Effector CD4-positive, alpha-beta T cell (primary cell): ENCODE results near the gene ICAM5.
A peak's percentile ranks its signal among the peaks of the same experiment; 100 is the strongest.

Experiments
- DNase-seq: peaks from one replicate; pipeline ENCODE4 v3.0.0-alpha.2; 2020

The ICAM5 gene

DNA sequence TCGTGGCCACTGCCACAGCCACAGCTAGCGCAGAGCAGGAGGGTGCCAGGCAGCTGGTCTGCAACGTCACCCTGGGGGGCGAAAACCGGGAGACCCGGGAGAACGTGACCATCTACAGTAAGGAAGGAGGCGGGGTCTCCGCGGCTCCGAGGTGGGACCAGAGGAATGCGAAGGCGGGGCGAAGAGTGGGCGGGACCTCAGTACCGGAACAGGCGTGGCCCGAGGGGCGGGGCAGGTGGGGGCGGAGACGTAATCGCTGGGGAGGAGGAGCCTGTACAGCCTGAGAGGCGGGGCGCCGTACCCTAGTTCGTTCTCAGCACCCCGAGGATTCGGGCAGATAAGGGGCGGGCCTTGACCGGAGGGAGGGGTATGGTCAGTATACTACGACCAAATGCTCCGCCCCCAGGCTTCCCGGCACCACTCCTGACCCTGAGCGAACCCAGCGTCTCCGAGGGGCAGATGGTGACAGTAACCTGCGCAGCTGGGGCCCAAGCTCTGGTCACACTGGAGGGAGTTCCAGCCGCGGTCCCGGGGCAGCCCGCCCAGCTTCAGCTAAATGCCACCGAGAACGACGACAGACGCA, 2.5 kb downstream of the ICAM5 start:
- DNase-seq, result peak; percentile 44

DNA sequence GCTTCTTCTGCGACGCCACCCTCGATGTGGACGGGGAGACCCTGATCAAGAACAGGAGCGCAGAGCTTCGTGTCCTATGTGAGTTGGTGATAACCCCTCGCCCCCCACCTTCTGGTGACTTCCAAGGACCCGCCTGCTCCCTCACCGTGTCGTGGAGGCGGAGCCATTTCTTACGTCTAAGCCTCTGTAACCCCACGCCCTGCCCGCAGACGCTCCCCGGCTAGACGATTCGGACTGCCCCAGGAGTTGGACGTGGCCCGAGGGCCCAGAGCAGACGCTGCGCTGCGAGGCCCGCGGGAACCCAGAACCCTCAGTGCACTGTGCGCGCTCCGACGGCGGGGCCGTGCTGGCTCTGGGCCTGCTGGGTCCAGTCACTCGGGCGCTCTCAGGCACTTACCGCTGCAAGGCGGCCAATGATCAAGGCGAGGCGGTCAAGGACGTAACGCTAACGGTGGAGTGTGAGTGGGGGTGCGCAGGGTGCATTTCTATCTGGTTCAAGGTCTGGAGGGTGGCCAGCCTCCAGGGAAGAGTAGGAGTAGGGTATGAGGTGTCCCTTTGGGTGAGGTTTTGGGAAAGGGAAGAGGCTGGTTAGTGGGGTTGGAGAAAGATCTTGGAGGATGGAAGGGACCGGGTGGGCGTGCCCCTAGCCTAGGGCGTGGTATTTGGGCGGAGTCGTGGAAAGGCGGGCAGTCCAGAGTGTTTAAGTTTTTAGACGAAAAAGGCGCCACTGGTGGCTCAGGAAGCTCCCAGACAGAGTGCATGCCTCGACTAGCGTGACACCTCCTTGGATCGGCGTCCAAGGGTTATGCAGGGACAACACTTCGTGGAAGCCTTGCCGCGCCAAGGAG, 3.3 kb downstream of the ICAM5 start:
- DNase-seq, result no peak

- DNase-seq, result no peak
Measured at GRCh38 chr19:10293637-10294367, 4.0 kb downstream of the ICAM5 start.

GRCh38 chr19:10294368-10294697, 4.6 kb downstream of the ICAM5 start:
- DNase-seq, result no peak

- DNase-seq, result peak; percentile 55
Measured at GRCh38 chr19:10295305-10295846, 5.6 kb downstream of the ICAM5 start.

GRCh38 chr19:10295847-10296591, 6.3 kb downstream of the ICAM5 start:
- DNase-seq, result no peak

- DNase-seq, result no peak
Measured at GRCh38 chr19:10299545-10300458, 10.1 kb downstream of the ICAM5 start.

DNA sequence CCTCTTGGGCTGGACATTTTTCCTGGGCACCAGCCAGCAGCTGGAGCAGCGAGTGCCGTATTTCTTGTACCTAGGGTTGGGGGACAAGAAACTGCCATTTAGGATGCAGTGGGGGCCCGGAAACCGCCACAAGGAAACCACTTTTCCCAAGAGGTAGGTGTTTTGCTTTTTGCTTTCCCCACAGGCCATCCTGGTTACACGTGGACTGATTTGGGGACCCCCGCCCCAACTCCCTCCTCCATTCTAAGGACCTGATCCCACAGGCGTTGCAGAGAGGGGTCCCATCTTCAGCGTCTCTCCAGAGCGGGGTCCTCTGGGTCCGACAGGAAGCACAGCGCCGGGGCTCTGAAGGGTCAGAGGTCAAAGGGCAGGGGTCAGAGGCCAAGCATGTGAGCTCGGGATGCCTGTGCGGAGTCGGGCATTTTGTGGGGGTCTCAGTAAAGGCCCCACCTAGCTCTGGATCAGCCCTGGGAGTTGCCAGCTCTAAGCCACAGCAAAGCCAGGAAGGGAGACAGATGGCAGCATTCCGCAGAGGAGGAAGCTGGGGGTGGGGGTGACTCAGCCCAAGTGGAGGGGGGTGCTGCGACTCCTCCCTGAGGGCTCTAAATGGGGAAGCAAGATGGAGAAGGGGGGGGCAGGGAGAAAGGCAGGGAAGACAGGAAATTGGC, 15.5 kb downstream of the ICAM5 start:
- DNase-seq, result no peak

DNA sequence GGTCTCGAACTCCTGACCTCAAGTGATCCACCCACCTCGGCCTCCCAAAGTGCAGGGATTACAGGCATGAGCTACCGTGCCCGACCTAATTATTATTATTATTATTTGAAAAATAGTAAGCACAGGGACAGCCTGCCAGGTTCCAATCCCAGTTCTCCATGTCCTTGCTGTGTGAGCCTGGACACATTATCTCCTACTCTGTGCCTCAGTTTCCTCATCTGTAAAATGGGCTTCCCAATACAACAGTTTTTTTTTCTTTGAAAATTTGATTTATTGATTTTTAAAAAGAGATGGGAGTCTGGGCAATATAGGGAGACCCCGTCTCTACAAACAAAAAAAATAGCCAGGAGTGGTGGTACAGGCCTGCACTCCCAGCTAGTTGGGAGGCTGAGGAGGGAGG, 16.6 kb downstream of the ICAM5 start:
- no peak for DNase-seq

DNA sequence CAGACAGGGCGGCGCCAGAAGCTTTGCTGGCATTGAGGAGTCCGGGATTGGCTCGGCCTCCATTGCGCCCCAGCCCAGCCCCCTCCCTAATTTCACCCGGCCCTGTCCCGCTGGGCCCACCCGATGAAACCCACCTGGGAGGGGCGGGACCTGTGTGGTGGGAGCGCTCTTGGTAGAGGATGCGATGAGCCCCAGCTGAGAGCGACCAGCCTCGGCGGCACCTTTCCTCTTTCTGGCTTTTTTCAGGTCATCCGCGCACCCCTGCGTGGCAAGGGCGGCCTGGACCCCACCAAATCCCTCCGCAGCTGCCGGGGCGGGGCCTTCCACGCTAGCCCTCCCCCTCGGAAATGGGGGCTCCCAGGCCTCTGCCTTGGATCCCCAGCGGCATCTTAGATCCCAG, 19.7 kb downstream of the ICAM5 start, which contains the start of gene ZGLP1:
TSS of gene ZGLP1 (minus strand) at position 393 of the 400 bp plus-strand sequence.
- no peak for DNase-seq

DNA sequence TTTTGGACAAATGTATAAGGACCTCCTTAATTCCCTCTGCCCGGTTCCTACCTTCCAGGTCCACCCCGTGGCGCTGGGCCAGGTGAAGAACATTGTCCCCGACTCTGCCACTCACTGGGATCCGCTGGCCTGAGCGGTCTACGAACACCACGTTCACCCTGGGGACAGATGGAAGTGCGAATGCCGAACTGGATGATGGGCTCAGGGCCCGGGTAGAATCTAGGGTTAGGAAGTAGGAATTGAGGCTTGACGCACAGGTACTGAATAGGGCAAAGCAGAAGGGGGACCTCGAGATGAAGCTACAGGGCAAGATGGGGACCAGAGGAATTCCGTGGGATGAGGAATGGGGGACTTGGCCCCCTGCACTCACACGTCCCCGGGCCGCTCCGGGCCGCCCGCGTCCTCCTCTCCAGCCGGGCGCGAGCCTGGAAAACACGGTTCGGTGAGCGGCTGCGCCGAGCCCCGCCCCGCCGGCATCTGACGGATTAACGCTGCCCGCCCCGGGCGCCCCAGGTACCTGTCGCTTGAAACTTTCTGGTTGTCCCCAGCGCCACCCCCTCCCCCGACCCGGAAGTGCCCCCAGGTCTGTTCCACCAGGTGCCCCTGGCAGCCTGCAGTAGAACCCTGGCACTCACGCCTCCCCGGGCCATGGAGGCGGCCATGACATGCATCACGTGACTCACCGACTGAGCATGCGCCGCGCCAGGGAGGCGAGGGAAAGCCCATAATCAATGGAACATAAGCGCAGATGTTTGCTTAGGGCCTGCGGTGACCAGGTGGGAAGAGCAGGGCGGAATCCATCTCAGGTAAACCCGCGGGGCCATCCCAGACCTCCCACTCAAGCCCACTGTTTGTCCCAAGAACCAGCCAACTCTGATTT, 25.8 kb downstream of the ICAM5 start, which contains the start of gene FDX2:
TSS of gene FDX2 (minus strand) at position 681 of the 880 bp plus-strand sequence. CDS start at position 662, 19 bp downstream.
- DNase-seq, result peak; percentile 93

DNA sequence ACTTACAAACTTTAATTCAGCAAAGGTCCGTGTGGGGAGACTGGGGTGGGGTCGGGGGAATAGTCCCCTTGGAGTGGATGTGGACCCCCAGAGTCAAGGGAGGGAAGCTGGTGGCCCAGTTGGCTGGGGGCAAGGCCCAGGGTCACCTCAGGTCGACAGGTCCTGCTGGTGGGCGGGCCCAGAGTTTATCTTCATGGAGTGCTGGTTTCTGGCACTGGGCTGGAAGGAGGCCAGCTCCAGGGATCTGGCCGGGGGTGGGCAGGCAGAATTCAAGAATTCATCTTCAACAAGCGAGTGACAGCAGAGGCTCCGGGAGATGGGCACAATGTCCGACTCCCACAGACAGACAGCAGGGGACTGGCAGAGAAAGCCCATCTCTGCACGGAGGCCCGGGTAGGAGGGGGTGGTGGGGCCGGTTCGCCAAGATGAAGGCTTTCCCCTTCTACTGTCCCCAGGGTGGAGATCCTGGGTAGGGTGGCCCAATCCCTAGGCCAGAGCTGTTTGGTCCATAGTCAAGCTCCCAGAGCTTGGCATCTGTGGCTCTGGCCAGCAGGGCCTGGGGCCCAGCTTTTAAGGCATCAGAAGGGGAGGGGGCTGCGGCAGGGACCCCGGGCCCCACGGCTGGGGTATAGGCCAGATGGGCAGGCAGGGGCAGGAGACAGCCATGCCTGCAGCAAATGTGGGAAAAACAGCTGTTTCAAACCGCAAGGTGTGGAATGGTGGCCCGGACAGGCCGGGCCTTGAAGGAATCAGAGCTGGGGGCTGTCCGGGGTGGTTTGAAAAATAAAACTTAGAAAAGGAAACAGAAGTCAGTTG, 26.7 kb downstream of the ICAM5 start:
- no peak for DNase-seq

- DNase-seq, result no peak
Measured at GRCh38 chr19:10317045-10317856, 27.5 kb downstream of the ICAM5 start.

- no peak for DNase-seq
Measured at GRCh38 chr19:10317857-10318462, 28.2 kb downstream of the ICAM5 start.

DNA sequence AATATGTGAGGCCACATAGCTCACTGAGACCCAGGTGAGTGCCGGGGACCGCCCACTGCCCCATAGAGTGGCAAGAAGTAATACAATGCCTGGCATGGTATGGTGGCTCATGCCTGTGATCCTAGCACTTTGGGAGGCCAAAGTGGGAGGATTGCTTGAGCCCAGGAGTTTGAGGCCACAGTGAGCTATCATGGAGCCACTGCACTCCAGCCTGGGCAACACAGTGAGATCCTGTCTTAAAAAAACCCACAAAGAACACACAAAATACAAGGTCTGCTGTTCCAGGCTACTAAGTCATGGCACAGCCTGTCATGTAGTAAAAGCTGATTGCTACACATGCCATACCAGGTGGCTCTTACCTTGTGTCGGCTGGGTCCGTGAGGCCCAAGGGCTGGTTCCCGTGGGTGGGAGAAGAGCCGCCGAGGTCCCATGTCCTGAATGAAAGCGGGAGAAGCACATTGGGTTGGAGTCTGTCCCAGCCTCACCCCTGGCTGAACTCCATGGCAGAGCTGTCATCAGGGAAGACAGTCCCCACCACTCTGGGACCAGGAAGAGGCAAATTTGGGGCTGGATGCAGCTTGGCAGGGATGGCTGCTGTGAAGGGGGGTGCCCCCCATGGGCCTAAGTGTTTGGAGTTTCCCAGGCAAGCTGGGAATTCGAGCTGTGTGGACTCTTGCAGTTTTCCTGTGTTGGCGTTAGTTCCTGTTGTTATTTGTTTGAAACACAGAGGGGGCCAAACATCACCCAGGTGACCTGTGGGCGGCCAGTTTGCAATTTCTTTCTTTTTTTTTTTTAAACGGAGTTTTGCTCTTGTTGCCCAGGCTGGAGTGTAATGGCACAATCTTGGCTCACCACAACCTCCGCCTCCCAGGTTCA, 29.3 kb downstream of the ICAM5 start:
- DNase-seq, result no peak

- no peak for DNase-seq
Measured at GRCh38 chr19:10320602-10321416, 31.1 kb downstream of the ICAM5 start.
